Cerebellar cortex (tissue), 1 donor: ENCODE data around the gene TMEM258.

Experiments used
- DNase-seq: peaks from one replicate; pipeline ENCODE4 v3.0.0-alpha.2; 2015; ENCODE audit warnings: low spot score

The TMEM258 gene

GRCh38 chr11:61795459-61795858, 3.1 kb upstream of the TMEM258 start:
- DNase-seq, result no peak

- no peak for DNase-seq
Measured at GRCh38 chr11:61794579-61794978, 2.2 kb upstream of the TMEM258 start.

- no peak for DNase-seq
Measured at GRCh38 chr11:61793829-61794204, 1.4 kb upstream of the TMEM258 start.

- peak; percentile 20 for DNase-seq
Measured at GRCh38 chr11:61793083-61793828, 857 bp upstream of the TMEM258 start.

DNA sequence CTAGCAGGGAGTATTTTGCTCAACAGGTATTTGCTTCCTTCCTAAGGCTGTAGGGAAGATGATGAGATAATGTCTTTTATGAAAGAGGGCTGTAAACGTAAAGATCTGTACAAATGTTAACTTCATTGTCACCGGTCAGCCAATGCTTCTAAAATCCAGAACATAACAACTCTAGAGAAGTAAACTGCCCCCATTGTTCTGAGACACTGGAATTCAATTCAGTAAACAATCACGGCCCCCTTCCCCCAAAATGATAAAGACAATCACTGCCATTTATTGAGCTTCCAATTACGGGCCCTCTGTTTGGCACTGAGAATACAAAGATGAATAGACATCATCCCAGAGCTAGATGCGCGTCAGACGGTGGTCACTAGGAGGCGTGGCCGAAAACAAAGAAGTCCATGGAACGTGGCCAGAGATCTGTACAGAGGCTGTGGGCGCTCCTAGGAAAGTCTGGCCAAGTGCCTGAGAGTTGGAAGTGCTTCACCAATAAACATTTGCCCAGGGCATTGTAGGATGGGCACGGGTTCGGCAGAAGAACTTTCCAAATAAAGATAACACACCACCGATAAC, 576 bp downstream of the TMEM258 start:
- peak; percentile 73 for DNase-seq

GRCh38 chr11:61787928-61788491, 4.4 kb downstream of the TMEM258 start:
- peak; percentile 68 for DNase-seq

GRCh38 chr11:61785837-61786402, 6.5 kb downstream of the TMEM258 start:
- no peak for DNase-seq

DNA sequence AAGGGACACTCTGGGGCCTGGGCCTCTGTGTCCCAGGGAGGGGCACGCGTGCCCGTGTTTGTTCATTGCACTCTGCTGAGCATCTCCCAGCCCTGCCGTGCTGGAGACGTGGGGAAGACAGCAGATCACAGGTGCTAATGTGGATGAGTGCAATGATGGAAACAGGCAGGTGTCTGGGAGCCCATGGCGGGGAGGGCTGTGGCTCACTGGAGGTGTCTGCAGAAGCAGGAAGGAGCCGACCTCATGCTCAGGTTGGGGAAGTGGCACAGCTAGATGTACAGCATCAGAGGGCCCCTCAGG, 7.9 kb downstream of the TMEM258 start:
- no peak for DNase-seq

- DNase-seq, result no peak
Measured at GRCh38 chr11:61783717-61784505, 8.5 kb downstream of the TMEM258 start.

- DNase-seq, result no peak
Measured at GRCh38 chr11:61782841-61783240, 9.6 kb downstream of the TMEM258 start.

- no peak for DNase-seq
Measured at GRCh38 chr11:61782299-61782698, 10.1 kb downstream of the TMEM258 start.

- DNase-seq, result no peak
Measured at GRCh38 chr11:61781585-61781984, 10.8 kb downstream of the TMEM258 start.

GRCh38 chr11:61780581-61781162, 11.7 kb downstream of the TMEM258 start:
- DNase-seq, result no peak

- DNase-seq, result no peak
Measured at GRCh38 chr11:61779666-61780525, 12.5 kb downstream of the TMEM258 start.

GRCh38 chr11:61778920-61779650, 13.3 kb downstream of the TMEM258 start:
- DNase-seq, result no peak

DNA sequence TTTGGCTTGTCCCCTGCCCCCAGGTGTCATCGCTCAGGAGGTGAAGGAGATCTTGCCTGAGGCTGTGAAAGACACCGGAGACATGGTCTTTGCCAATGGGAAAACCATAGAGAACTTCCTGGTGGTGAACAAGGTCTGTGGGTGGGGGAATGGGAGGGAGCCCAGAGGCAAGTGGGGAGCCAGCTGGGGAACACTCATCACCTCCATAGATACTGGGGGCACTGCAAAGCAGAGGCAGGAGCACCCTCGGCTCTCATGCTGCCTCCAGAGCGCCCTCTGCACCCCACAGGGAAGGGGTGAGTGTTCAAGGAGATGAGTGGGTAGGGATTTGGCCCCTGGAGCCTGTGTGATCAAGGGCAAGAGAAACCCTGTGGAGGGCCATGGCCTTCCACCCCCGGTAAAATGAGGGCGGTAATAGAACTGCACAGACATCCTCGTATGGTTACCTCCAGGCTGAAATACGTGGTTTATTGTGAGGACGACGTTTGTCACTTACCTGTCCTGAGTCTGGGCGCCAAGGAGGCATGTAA, 14.0 kb downstream of the TMEM258 start:
- no peak for DNase-seq

DNA sequence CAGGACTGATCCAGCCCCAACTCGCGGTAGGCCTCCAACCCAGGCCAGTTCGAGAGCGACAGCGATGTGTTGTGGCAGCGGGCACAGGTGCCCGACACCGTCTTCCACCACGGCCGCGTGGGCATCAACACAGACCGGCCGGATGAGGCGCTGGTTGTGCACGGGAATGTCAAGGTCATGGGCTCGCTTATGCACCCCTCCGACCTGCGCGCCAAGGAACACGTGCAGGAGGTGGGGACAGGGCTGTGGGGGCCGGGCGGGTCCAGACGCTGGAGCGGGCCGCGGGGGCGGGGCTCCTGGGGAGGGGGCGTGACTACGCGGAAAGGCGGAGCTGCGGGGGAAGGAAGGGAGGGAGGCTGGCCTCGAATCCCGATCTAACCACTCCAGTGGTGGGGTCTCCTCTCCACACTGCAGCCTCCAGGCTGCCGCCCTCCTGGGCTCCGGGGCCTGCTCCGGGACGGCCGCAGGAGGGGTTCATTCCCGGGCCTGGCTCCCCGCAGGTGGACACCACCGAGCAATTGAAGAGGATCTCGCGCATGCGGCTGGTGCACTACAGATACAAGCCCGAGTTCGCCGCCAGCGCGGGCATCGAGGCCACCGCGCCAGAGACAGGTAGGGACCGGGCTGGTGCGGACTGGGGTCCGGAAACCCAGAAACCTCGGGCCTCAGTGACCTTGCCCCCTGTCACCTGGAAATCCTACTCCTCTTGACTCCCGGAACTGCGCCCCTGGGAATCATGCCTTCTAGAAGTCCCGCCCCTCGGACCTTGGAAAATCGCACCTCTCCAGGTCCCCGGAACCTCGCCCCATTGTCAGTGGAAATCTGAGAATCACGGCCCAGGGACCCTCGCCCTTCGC, 14.9 kb downstream of the TMEM258 start:
- no peak for DNase-seq

GRCh38 chr11:61776561-61777075, 15.8 kb downstream of the TMEM258 start:
- peak; percentile 56 for DNase-seq
